ENCODE measurements around the gene WDR86.

WDR86 gene

DNA sequence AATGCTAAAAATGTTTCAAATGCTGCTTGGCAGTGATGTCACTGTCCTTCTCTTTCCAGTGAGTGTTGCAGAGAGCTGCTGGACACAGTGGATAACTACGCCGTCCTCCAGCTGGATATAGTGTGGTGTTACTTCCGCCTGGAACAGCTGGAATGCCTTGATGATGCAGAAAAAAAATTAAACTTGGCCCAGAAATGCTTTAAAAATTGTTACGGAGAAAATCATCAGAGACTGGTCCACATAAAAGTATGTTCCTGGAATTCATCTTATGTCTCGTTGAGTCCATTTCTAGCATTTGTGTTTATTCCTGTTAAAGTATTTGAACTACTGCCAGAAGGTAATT, 43.0 kb downstream of the WDR86 start:
- no peak overlapping the region for H3K9ac ChIP-seq (ENCODE audit: low read depth, low read length, poor library complexity, severe bottlenecking)

DNA sequence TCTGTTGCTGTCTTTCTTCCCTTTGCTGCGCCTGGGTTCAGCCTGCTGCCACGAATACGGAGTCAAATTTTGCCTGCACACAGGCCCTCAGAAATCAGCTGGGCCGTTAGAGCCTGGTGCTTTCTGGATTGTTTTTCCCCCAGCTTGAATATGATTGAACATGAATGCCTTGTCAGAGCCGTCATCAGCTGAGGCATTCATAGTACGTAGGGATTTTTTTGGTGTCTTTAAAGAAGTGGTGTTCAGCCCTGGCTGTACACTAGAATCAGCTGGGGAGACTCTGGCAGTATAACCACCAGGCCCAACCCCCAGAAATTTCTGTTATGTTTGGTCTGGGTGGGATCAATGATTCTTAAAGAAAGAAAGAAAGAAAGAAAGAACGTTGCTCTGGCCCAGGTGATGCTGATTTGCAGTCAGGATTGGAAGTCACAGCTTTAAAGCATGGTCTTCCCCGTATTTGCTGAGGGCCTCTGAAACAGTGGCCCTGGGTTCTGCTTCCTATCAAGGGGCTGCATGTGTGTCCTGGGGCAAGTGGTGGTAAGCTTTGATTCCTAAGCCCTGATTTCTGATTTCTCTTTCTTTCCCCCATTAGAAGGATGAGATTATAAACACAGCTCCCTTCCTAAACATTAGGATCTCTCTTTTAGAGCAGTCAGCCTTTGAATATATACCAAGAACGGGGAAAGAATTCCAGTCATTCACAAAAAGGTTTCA, 43.5 kb downstream of the WDR86 start:
- Histone ChIP-seq H3K4me1 (ENCODE audit: insufficient read depth, low read length, poor library complexity, severe bottlenecking) (no peaks in the 10 kb centered on the region), H2AFZ (ENCODE audit: low read length) (no peak overlapping the region), H3K9me2 (replicated peaks; ENCODE audit: low read depth, low read length) (no peaks in the 10 kb centered on the region), H3K27me3 (ENCODE audit: insufficient read depth, low read length, poor library complexity, severe bottlenecking) (no peaks in the 10 kb centered on the region), H3K9me3 (ENCODE audit: insufficient read depth, low read depth, low read length) (no peaks in the 10 kb centered on the region), H3K4me2 (ENCODE audit: low read depth, low read length, poor library complexity, severe bottlenecking) (no peak overlapping the region), H3F3A (ENCODE audit: low read depth) (no peaks in the 10 kb centered on the region), H3K36me3 (ENCODE audit: insufficient read depth, low read length) (peaks cover 30% of the 10 kb centered on the region; the same call in 1 of the 2 replicates), H4K20me1 (ENCODE audit: insufficient read depth, low read length, poor library complexity, severe bottlenecking) (no peaks in the 10 kb centered on the region), H3K9ac (ENCODE audit: low read depth, low read length, poor library complexity, severe bottlenecking) (no peak overlapping the region), H3K79me2 (ENCODE audit: insufficient read depth, low read length) (no peaks in the 10 kb centered on the region), H3K4me3 (ENCODE audit: low read length, poor library complexity, severe bottlenecking) (no peak overlapping the region)
- TF ChIP-seq, protein P1, sequence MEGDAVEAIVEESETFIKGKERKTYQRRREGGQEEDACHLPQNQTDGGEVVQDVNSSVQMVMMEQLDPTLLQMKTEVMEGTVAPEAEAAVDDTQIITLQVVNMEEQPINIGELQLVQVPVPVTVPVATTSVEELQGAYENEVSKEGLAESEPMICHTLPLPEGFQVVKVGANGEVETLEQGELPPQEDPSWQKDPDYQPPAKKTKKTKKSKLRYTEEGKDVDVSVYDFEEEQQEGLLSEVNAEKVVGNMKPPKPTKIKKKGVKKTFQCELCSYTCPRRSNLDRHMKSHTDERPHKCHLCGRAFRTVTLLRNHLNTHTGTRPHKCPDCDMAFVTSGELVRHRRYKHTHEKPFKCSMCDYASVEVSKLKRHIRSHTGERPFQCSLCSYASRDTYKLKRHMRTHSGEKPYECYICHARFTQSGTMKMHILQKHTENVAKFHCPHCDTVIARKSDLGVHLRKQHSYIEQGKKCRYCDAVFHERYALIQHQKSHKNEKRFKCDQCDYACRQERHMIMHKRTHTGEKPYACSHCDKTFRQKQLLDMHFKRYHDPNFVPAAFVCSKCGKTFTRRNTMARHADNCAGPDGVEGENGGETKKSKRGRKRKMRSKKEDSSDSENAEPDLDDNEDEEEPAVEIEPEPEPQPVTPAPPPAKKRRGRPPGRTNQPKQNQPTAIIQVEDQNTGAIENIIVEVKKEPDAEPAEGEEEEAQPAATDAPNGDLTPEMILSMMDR (conservative IDR thresholded peaks at IDR 0.05; ENCODE audit: low read length), result no peak
- no peak for TF ChIP-seq EZH2phosphoT487 (IDR thresholded peaks at IDR 0.05; ENCODE audit: borderline replicate concordance)

More for the DNA sequence above, 43.0 kb downstream of the WDR86 start:
- Histone ChIP-seq H3K9me2 (replicated peaks; ENCODE audit: low read depth, low read length) (no peaks in the 10 kb centered on the region), H3K36me3 (ENCODE audit: insufficient read depth, low read length) (peaks cover 25% of the 10 kb centered on the region; the same call in 1 of the 2 replicates), H3K4me2 (ENCODE audit: low read depth, low read length, poor library complexity, severe bottlenecking) (no peak overlapping the region), H3K4me3 (ENCODE audit: low read length, poor library complexity, severe bottlenecking) (no peak overlapping the region), H3K27me3 (ENCODE audit: insufficient read depth, low read length, poor library complexity, severe bottlenecking) (no peaks in the 10 kb centered on the region), H3K4me1 (ENCODE audit: insufficient read depth, low read length, poor library complexity, severe bottlenecking) (no peaks in the 10 kb centered on the region), H2AFZ (ENCODE audit: low read length) (no peak overlapping the region), H3K9me3 (ENCODE audit: insufficient read depth, low read depth, low read length) (no peaks in the 10 kb centered on the region), H3K79me2 (ENCODE audit: insufficient read depth, low read length) (no peaks in the 10 kb centered on the region), H4K20me1 (ENCODE audit: insufficient read depth, low read length, poor library complexity, severe bottlenecking) (no peaks in the 10 kb centered on the region), H3F3A (ENCODE audit: low read depth) (no peaks in the 10 kb centered on the region)
- TF ChIP-seq, protein P1 (conservative IDR thresholded peaks at IDR 0.05; ENCODE audit: low read length), result no peak
- no peak for TF ChIP-seq EZH2phosphoT487 (IDR thresholded peaks at IDR 0.05; ENCODE audit: borderline replicate concordance)

DNA sequence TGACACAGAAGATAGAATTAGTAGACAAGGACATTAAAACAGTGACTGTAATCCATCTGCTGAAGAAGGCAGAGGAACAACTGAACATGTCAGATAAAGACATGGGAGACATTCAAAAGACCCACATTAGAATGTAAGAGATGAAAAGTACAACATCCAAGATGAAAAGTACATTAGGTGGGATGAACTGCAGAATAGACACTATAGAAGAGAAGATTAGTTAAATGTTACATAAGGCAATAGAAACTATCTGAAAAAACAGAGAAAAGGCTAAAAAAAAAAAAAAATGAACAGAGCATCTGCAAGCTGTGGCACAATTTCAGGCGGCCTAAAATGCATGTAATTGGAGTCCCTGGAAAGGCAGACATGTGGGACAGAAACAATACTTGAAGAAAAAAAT, 46.7 kb downstream of the WDR86 start:
- Histone ChIP-seq H3K79me2 (ENCODE audit: insufficient read depth, low read length) (no peaks in the 10 kb centered on the region), H3F3A (ENCODE audit: low read depth) (no peaks in the 10 kb centered on the region), H3K27me3 (ENCODE audit: insufficient read depth, low read length, poor library complexity, severe bottlenecking) (no peaks in the 10 kb centered on the region), H3K4me3 (ENCODE audit: low read length, poor library complexity, severe bottlenecking) (no peak overlapping the region), H3K9ac (ENCODE audit: low read depth, low read length, poor library complexity, severe bottlenecking) (no peak overlapping the region), H2AFZ (ENCODE audit: low read length) (no peak overlapping the region), H4K20me1 (ENCODE audit: insufficient read depth, low read length, poor library complexity, severe bottlenecking) (no peaks in the 10 kb centered on the region), H3K9me2 (replicated peaks; ENCODE audit: low read depth, low read length) (no peaks in the 10 kb centered on the region), H3K9me3 (ENCODE audit: insufficient read depth, low read depth, low read length) (no peaks in the 10 kb centered on the region), H3K36me3 (ENCODE audit: insufficient read depth, low read length) (peaks cover 39% of the 10 kb centered on the region; the same call in 1 of the 2 replicates), H3K4me1 (ENCODE audit: insufficient read depth, low read length, poor library complexity, severe bottlenecking) (no peaks in the 10 kb centered on the region), H3K4me2 (ENCODE audit: low read depth, low read length, poor library complexity, severe bottlenecking) (no peak overlapping the region)
- TF ChIP-seq, protein P1 (conservative IDR thresholded peaks at IDR 0.05; ENCODE audit: low read length), result no peak
- TF ChIP-seq EZH2phosphoT487 (IDR thresholded peaks at IDR 0.05; ENCODE audit: borderline replicate concordance), result no peak
